Measurements from ENCODE around the gene WDR48.

The WDR48 gene

GRCh38 chr3:39101022-39101689 lies 49.3 kb downstream of the WDR48 start:
- no peaks in the 10 kb centered on the region for H4K20me1 ChIP-seq (ENCODE audit: insufficient read depth, low read length)
- no peak for TF ChIP-seq EZH2 (IDR thresholded peaks at IDR 0.05; ENCODE audit: borderline replicate concordance, low read length)
- peak; percentile 91 for TF ChIP-seq CTCF (IDR thresholded peaks at IDR 0.05; ENCODE audit: low read length)
- H3K9me2 ChIP-seq (ENCODE audit: low read depth, low read length): no peaks in the 10 kb centered on the region
- no peaks in the 10 kb centered on the region for H3K27me3 ChIP-seq (ENCODE audit: insufficient read depth, low read length)
- H3K4me2 ChIP-seq (ENCODE audit: low read length): no peak overlapping the region
- H3K9ac ChIP-seq (ENCODE audit: low read length): no peak overlapping the region
- no peaks in the 10 kb centered on the region for H3K79me2 ChIP-seq (ENCODE audit: insufficient read depth, low read length)
- H3K36me3 ChIP-seq (ENCODE audit: insufficient read depth, low read length): peaks cover 39% of the 10 kb centered on the region; the same call in 1 of the 2 replicates
- H3K4me1 ChIP-seq (ENCODE audit: insufficient read depth, low read length, severe bottlenecking): peaks cover 11% of the 10 kb centered on the region
- no peak overlapping the region for H3K4me3 ChIP-seq (ENCODE audit: low read depth, low read length, poor library complexity, severe bottlenecking)
- H3K9me3 ChIP-seq (ENCODE audit: low read length): no peaks in the 10 kb centered on the region
- no peak overlapping the region for H2AFZ ChIP-seq (ENCODE audit: low read length)
- no peak overlapping the region for H3K27ac ChIP-seq (ENCODE audit: low read depth, low read length, poor library complexity, severe bottlenecking)
- H3F3A ChIP-seq (ENCODE audit: insufficient read depth, low read length): no peaks in the 10 kb centered on the region

GRCh38 chr3:39102504-39103323 lies 50.9 kb downstream of the WDR48 start:
- Histone ChIP-seq H3K9me3 (ENCODE audit: low read length) (no peaks in the 10 kb centered on the region), H3K36me3 (ENCODE audit: insufficient read depth, low read length) (peaks cover 23% of the 10 kb centered on the region; the same call in 1 of the 2 replicates), H3K27ac (ENCODE audit: low read depth, low read length, poor library complexity, severe bottlenecking) (peak overlapping the region; percentile 3), H3K27me3 (ENCODE audit: insufficient read depth, low read length) (no peaks in the 10 kb centered on the region), H3K4me2 (ENCODE audit: low read length) (no peak overlapping the region), H3K9ac (ENCODE audit: low read length) (no peak overlapping the region), H2AFZ (ENCODE audit: low read length) (no peak overlapping the region), H3F3A (ENCODE audit: insufficient read depth, low read length) (no peaks in the 10 kb centered on the region), H3K79me2 (ENCODE audit: insufficient read depth, low read length) (no peaks in the 10 kb centered on the region), H4K20me1 (ENCODE audit: insufficient read depth, low read length) (no peaks in the 10 kb centered on the region), H3K4me1 (ENCODE audit: insufficient read depth, low read length, severe bottlenecking) (peaks cover 21% of the 10 kb centered on the region), H3K4me3 (ENCODE audit: low read depth, low read length, poor library complexity, severe bottlenecking) (no peak overlapping the region), H3K9me2 (ENCODE audit: low read depth, low read length) (no peaks in the 10 kb centered on the region)
- no peak for TF ChIP-seq EZH2 (IDR thresholded peaks at IDR 0.05; ENCODE audit: borderline replicate concordance, low read length)
- TF ChIP-seq CTCF (IDR thresholded peaks at IDR 0.05; ENCODE audit: low read length): no peak

- Histone ChIP-seq H2AFZ (ENCODE audit: low read length) (no peak overlapping the region), H3K27ac (ENCODE audit: low read depth, low read length, poor library complexity, severe bottlenecking) (peak overlapping the region; percentile 3), H3K79me2 (ENCODE audit: insufficient read depth, low read length) (no peaks in the 10 kb centered on the region), H3K9me2 (ENCODE audit: low read depth, low read length) (no peaks in the 10 kb centered on the region), H3K9ac (ENCODE audit: low read length) (no peak overlapping the region), H3K4me1 (ENCODE audit: insufficient read depth, low read length, severe bottlenecking) (peaks cover 26% of the 10 kb centered on the region), H3F3A (ENCODE audit: insufficient read depth, low read length) (no peaks in the 10 kb centered on the region), H4K20me1 (ENCODE audit: insufficient read depth, low read length) (no peaks in the 10 kb centered on the region), H3K4me2 (ENCODE audit: low read length) (no peak overlapping the region), H3K4me3 (ENCODE audit: low read depth, low read length, poor library complexity, severe bottlenecking) (no peak overlapping the region), H3K27me3 (ENCODE audit: insufficient read depth, low read length) (no peaks in the 10 kb centered on the region), H3K36me3 (ENCODE audit: insufficient read depth, low read length) (peaks cover 17% of the 10 kb centered on the region; the same call in 1 of the 2 replicates), H3K9me3 (ENCODE audit: low read length) (no peaks in the 10 kb centered on the region)
- TF ChIP-seq CTCF (IDR thresholded peaks at IDR 0.05; ENCODE audit: low read length) (peak; percentile 31; the same call in 1 of the 2 replicates), EZH2 (IDR thresholded peaks at IDR 0.05; ENCODE audit: borderline replicate concordance, low read length) (no peak)
Observed at GRCh38 chr3:39103324-39103693, 51.5 kb downstream of the WDR48 start.

All from OCI-LY1 (cell line).